Measurements from ENCODE around the gene TARDBP. TPM values are rescaled to one million over a fixed set of nuclear protein-coding genes. Genes with fewer than 3 reads are reported as not detected.

Gene TARDBP
- total and polyA plus RNA-seq, 9 of the 15 experiments (the other 6 are each of a cell fraction or from before 2014, with no cell fraction given), result 122 to 515 (median 243) TPM

- no peak for TF ChIP-seq ZBTB49 (CRISPR knock-in tag; IDR thresholded peaks at IDR 0.05; ENCODE audit: borderline replicate concordance)
- no peak for TF ChIP-seq ZNF3 (CRISPR knock-in tag; IDR thresholded peaks at IDR 0.05)
- TF ChIP-seq RHOXF2B (CRISPR knock-in tag; conservative IDR thresholded peaks at IDR 0.05), result no peak
- no peak for TF ChIP-seq ILK (tag; IDR thresholded peaks at IDR 0.05; ENCODE audit: borderline replicate concordance, low read depth)
- no peak for TF ChIP-seq RFX1 (IDR thresholded peaks at IDR 0.05)
- TF ChIP-seq, protein P1, sequence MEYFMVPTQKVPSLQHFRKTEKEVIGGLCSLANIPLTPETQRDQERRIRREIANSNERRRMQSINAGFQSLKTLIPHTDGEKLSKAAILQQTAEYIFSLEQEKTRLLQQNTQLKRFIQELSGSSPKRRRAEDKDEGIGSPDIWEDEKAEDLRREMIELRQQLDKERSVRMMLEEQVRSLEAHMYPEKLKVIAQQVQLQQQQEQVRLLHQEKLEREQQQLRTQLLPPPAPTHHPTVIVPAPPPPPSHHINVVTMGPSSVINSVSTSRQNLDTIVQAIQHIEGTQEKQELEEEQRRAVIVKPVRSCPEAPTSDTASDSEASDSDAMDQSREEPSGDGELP (CRISPR knock-in tag; IDR thresholded peaks at IDR 0.05; ENCODE audit: borderline replicate concordance), result peak; percentile 21; the same call in 1 of the 2 replicates
- TF ChIP-seq PCBP2 (IDR thresholded peaks at IDR 0.05; ENCODE audit: low read depth, low read length, poor library complexity, severe bottlenecking), result no peak
- TF ChIP-seq THAP12 (CRISPR knock-in tag; IDR thresholded peaks at IDR 0.05), result no peak
- no peak for TF ChIP-seq PHF21A (IDR thresholded peaks at IDR 0.05; ENCODE audit: borderline replicate concordance, low read depth)
Measured at GRCh38 chr1:11045428-11046269, 33.2 kb downstream of the TARDBP start (continued).

Measured in K562 (cell line).